ENCODE results near the gene MBP.

The MBP gene

DNA sequence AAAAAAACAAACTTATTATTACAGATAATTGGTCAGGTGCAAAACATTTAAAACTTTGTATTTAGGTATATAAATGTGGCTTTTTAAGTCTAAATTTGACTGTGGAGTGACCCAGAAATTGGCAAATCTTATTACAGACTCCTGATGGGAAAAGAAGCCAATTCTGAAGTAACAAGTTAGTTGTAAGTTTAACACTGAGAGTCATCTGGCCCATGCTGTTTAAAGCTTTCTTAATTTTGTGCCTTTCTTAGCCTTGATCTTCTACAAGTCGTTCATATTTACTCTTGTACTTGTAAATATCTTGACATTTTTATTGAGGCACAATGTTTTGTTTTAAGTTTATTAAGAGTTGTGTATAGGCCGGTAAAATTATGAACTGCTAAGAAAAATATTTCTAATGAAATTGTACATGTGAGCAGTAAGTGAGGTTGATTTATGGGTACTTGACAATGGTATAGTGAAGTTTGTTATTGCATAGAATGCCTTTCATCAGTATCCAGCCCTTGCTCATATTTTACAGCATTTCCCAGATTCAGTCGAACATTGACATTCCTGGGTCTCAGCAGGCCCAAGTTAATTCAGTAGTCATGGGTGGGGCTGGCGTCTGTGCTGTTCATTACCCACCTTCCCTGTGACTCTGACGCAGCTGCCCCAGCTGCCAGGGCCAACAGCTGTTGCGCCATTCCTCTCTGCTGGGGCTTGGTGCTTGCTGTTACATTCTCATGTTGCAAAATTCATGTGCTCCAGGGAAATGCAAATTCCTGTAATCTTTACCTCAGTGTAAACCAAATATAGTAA, 188.8 kb downstream of the MBP start:
- no peak for DNase-seq (ENCODE audit: low read depth)

GRCh38 chr18:76941284-76941683, 191.3 kb downstream of the MBP start:
- no peak for DNase-seq (ENCODE audit: low read depth)

DNA sequence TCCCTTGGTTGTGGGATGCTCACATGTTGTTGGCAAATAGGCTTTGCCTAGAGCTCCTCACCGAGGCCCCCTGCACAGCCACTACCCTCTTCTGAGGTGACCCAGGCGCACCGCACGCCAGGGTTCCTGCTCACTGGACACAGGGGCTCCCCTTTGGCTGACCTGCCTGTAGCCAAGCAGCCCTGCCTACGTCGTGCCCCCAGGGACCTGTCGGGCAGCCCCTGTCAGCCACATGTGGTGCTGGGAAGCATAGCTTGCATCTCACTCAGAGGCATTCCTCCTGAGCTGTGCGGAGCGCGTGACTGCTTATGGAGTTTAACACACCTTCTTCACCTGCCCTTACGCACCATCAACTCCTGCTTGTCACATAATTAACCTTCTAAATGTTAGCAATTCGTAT, 194.0 kb downstream of the MBP start:
- no peak for DNase-seq (ENCODE audit: low read depth)

DNA sequence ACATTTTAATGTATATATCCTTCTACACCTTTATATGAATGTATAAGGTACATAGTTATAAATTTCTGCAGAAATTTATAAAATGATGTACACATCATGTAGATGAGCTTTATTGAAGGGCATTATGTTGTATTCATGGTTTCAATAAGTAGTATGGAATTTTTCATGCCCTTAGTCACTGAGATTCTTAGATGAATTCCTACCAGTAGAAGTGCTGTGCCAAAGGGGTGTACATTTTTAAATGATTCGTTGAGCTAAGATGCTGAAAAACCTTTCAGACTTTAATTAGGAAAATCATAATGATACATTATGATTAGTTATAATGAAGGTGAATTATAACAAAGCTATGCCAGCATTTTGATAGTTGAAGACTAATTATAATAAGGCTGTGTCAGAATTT, 195.0 kb downstream of the MBP start:
- DNase-seq (ENCODE audit: low read depth) = no peak

- no peak for DNase-seq (ENCODE audit: low read depth)
These were observed 195.7 kb downstream of the MBP start for GRCh38 chr18:76936877-76937276.

- DNase-seq (ENCODE audit: low read depth) = no peak
These were observed 196.8 kb downstream of the MBP start for GRCh38 chr18:76935722-76936337.

DNA sequence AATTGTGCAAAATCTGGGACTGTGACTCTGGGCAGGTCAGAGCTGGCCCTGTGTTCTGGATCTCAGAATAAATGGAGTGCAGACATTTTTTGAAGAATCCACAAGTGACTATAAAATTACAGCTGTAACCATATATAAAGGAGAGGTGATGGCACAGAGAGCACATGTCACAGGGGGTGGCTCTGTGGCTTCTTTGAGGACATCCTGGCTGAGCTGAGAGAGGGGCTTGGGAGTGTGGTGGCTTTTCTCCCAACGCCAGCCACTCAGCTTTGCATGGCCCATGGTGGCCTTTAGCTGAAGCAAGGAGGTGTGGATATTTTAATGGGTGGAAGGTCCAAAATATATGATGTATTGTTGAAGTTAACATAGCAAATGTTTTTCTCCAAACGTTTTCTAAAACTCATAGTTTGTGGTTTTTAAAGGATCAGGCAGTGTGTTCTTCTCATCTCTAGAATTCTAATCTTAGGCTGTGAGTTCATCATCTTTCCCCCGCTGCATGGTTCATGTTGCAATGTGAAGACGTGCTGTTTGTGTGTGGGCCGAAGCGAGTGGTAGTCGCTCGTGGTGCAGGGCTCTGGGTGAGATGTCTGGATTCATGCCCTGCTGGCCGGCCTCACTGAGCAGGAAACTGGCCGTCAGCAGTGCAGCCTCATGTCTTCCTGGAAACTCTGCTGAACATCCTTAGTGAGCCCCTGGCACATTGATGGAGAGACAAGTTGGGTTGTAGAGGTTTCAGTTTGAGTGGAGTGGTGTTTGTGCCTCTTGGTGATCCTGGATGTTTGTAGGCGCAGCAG, 200.4 kb downstream of the MBP start:
- no peak for DNase-seq (ENCODE audit: low read depth)

DNA sequence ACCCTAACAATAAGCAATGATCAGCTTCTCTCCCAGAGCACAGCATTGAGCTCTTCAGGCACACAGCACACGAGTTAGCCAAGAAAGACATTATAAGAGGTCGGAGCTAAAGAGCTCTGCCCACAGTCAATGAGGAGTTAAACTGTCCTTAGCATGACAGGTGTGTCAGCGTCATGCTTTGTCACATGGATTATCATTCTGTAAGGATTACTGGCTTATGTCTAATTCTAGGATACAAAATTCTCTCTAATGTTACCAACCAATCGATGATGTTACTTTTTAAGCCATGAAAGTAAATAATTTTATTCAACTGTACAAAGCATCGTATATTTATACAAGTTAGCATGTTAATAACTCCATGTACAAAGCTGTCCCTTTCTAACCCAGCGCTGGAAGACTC, 201.4 kb downstream of the MBP start:
- DNase-seq (ENCODE audit: low read depth) = no peak
